Inferior parietal cortex (tissue), 1 donor: ENCODE results near the gene AJUBA.
"Not testable (repeated sequence)": the region's sequence is repeated elsewhere in the genome, so short reads cannot be mapped to it uniquely, and the experiment has no call there.

Experiments used
- DNase-seq: peaks from one replicate; pipeline ENCODE4 v3.0.0-alpha.2; 2016; ENCODE audit errors: extremely low spot score

The AJUBA gene

DNA sequence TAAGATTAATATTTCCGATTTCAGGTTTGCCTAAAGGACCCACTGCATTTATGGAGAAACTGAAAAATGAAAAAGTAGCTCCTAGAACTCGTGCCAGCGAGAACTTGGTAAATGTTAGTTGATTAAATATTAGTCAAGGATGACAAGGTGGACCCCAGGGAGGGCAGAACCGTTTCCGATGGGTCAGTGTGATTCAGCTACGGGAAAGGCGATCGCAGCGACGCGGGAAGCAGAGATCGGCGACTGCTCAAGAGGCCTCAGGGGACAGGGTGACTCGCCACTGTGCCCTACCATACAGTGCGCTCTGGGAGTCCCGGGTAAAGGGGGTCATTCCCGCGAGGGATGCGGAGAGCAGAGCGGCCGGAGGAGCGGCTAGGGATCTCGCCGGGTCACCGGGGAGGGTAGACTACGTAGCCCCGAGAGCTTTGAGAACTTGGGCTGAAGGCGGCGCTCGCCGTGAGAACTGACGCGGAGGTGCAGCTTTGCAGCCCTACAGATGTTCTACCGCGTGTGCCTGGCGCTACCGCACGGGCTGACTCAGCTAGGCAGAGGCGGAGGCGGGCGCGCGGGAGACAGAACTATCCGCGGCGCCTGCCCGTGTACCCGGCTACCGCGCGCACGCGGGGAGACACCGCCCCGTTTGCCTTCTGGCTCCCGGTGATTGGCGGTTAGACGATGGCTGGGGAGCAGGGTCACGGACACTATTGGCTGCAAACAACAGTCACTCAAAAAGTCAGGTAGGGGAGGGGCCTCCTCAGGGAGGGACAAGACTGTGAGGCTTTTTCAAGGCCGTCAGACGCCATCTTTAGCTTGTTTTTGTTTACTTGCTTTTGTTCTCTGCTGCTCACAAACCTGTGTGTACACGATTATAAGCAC is 24.4 kb upstream of the AJUBA start:
- DNase-seq = peak; percentile 99

DNA sequence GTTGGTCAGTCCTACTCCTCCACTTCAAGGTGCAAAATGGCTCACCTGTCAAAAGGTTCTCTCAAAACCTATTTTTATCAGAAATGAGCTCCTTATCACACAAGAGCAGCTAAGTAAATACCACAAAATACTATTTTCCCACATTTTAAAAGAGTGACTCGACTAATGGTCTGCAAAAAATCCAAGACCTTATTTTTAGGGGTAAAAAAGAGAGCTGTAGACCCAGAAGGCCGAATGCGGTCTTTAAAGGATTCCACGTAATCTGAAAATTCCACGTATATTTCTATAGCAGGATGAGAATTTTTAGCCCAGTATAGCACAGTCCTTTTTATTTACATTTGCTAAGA is 23.8 kb upstream of the AJUBA start:
- peak; percentile 25 for DNase-seq

DNA sequence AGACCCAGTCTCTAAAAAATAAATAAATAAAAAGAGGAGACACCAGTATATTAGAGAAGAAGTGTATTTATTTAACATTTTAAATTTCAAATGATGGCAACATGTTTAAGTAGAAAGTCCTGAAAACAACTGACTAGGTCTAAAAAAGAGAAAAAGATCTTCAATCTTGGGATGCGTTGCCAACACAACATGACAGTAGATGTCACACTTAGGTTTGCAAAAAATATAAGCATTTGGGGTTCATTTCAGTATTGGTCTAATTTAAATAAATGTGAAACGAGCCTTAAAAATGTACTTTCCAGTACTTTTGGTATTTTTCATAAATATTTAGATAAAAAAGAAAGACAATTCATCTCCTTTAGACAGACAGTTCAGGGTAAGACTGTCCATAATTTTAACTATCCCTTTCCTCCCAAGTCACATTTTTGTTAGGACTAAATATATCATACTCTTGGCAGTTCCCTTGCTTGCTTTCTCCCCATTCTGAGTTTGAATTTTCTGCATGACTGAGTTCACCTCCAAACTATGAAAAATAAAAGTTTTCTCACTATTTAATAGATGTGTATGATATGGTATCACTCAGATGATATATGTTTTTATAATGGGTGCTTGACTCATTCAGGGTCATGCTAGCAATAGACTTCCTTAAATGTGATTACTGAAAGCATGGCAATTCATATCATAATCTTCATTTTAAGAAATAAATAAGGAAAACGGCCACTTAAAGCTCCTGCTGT is 23.3 kb upstream of the AJUBA start:
- no peak for DNase-seq

DNA sequence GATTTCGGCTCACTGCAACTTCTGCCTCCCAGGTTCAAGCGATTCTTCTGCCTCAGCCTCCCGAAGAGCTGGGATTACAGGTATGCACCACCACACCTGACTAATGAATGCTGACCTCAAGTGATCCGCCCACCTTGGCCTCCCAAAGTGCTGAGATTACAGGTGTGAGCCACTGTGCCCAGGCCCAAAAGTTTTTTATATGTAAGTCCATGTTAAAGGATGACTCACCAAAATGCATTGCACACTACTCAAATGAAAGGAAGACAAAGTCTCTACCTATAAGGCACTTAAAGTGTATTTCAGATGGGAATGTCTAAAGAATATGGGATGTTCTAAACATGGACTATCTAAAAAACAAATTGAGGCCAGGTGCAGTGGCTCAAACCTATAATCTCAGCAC is 21.9 kb upstream of the AJUBA start:
- not testable (repeated sequence) for DNase-seq

DNA sequence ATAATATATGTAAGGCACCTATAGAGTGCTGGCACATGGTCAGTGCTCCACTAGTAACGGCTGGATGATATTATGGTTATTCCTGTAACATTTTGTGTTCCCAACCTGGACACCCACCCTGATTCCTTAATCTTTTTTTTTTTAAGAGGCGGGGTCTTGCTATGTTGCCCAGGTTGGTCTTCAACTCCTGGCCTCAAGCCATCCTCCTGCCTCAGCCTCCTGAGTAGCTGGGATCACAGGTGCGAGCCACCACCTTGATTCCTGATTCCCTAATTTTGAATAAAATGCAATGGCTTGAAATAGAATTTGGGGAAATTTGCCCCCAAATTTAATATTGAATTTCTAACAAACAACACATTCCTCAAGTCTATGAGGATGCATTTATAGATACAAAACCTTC is 20.2 kb upstream of the AJUBA start:
- no peak for DNase-seq

DNA sequence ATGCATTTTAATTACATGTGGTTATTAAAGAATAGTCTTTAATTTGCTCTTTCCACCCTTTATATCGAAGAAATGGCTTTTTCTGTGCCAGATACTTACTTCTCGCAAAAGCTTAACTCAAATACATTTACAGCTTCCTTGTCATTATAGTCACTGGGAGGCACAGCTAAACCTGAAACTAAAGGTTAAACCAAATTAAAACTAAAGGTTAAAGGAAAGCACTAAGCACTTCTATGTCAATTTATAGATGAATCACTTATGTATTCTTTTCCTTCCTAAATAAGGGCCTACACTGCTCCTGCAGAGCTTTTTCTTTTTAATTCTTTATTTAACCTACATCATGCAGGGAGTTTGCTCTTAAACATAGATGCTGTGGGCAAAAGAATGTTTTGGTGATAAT is 18.5 kb upstream of the AJUBA start:
- DNase-seq = no peak

DNA sequence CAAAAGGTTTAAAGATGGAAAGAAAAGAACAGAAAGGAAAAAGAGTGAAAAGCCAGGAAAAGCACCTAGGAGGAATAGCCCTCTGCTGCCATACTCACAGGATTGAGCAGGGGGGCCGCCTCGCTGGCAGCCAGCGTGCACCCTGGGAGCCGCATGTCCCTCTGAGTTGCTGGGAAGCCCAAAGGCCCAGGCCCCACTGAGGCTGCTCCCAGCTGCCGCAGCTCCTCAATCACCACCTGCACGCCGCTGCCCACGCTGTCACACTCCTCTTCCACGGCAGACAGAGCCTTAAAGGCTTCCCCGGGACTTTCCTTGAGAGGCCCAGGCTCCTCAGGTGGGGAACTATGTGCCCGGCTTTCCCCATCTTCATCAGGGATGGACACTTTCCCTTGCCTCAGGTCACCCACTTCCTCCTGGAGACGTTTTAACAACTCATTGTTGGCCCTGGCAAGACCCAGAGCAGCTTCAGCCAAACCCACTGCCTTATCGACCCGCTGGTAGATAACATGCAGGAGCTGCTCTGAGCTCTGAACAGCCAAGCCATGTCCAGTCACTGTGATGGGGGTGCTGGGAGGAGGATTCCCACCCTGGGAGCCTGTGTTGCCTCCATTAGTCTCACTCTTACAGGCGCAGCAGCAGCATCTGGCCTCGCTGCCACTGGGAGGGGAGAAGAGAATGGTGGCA is 16.1 kb upstream of the AJUBA start:
- no peak for DNase-seq

DNA sequence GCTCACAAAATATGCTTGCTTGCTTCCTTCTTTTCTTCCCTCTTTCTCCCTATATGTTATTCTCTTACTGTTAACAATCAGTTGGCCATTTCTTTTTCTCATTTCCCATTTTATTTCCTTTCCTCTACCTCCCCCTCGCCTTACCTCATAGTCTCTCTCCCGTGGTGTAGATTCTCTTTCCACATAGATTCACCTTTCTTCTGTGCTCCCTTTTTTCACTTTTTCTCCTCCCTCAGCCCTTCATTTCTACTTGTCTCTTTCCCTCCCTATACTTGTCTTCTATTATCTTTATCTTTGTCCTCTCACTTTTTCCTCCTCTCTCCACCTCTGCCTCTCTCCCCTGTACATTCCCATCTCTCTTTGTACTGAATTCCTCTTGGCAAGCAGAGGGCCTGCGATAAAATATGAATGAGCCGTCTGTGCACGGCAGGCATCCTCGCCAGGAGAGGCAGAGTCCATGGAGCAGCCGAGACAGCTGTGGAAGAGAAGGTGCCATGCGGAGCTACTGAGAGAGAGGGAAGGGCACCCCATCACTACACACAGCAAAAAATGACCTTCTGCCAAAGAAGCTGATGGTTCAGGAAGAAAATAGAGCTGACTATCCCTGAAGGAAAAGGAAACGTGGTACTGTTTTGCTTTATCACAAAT is 15.4 kb upstream of the AJUBA start:
- DNase-seq = no peak

DNA sequence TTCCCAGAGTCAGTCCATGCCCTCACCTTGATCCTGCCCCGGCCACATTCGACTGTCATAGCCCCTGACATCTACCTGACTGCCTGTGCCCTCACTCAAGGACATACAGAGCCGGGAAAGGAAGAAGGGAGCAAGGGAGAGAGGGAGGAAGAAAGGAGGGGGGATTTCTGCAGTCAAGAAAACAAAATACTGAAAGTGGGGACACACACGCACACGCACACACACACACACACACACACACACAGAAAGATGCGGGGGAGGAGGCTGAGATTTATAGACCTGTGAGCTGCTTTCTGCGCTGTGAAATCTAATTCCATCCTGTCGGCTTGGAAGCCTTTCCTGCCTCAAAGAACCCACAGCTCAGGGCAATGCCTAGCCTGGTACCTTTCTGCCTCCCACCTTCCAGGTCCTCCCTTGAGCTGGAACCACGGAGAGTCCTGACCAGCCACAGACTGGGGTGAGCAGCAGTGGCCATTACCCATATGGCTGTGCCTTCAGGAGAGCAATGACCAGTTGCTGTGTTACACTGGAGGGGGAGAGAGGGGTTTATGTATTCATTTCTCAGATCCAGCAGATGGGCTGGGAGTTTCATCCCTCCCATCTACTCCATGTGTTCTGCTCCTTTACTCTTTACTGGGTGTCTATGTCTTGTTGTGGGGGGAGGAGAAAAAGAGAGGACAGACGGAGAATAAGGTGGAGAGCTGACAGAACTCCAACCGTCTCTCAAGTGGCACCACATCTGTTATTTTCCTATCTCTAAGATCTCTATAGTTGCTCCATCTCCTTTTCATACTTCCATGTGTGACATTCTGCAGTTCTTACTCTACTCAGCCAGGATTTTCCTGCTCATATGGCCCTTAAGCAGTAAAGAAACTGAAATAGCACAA is 14.7 kb upstream of the AJUBA start:
- DNase-seq = no peak

DNA sequence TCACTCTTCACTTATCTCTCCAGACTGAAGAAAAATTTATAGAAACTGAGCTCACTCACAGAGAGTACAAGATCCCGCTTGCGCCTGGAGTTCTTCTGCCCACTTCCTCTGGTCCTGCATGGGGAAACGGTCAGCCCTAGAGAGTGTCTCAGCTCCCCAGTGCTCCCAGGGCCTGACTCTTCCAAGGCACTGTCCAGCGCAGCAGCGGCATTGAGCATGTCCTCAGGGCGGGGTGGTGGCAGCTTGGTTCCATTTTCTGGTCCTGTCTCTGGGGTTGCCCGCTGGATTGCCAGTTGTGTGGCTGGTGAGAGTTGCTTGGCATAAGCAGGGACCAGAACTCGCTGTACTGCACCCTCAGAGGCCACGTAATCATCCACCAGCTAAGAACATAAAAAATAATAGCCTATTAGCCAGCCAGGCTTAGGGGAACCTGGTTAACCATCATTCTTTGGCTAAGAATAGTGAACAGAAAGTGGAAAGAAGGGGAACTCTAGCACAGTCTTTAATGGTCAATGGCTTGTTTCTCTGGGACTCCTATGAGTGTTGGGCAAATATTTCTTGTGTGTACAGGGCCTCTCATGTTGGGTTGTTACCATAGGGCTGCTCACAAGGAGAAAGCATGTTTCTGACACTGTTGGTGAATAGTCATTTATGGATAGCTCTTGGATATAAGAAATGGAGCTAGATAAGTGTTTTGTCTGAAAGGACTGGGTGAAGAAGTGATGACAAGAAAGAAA is 13.7 kb upstream of the AJUBA start:
- no peak for DNase-seq

DNA sequence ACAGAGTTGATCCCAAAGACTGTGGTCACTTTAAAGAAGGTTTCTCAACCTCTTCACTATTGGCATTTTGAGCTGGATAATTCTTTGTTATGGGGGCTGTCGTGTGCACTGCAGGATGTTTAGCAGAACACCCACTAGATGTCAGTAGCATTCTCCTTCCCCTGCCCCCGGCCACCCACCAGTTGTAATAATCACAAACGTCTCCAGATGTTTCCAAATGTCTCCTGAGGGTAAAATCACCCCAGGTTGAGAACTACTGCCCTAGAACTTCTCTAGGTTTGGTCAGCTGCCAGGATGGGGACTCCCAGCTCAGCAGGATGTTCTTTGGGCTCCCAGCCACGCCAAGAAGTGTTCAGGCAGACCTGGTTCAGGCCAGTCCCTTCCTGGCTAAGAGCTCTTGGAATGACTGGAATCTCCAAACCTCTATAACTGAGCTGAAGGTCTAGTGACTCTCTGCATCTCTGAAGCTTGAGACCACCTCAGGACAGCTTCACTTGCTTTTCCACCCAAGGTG is 12.5 kb upstream of the AJUBA start:
- no peak for DNase-seq

DNA sequence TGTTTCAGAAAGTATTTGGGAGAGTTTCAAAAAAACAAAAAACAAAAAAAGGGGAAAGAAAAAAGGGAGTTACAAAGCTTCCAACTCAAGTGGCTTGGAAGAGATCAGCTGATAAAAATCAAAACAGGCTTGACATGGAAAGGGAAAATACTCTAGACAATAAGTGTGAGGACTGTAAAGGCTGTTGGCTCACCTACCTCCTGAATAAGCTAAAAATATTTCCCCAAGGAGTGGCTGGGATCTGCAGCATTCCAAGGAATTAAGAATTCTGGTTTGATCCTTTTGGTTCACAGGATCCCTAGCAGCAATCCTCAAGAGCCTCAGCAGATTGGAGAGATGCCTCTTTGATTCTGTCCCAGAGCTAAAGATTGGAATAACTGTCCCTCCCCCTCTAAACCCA is 11.2 kb upstream of the AJUBA start:
- no peak for DNase-seq

DNA sequence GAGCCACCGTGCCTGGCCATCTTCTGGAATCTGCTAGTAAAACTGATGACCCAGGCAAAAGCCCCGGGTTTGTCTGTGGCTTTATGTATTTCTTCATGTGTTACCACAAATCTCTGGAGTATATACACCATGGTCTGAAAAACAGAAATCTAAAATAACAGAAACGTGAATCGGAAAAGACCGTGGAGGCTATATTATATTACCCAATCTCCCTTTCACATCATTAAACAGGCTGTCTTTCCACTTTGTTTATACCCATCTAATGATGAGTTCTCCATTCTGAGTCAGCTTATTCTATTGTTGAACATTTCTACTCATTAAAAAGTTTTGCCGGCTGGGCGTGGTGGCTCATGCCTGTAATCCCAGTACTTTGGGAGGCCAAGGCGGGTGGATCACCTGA is 9.5 kb upstream of the AJUBA start:
- DNase-seq = no peak

DNA sequence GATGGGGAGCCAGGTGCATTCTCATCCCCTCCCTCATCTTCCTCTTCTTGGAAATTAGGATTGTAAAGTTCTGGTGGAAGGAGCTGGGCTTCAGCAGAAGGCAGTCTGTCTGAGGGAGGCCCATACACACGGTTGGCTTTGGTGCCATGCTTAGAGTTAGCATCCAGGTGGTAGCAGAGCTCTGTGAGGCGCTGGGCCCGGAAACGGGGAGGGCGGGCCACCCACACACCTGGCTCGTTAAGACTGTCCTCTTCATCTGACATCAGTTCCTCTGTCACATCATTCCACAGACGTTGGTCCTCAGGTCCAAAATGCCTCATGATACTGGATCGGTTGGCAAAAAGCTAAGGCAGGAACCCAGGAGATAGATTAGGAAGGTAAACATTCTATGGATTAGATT is 4.9 kb upstream of the AJUBA start:
- DNase-seq = no peak

DNA sequence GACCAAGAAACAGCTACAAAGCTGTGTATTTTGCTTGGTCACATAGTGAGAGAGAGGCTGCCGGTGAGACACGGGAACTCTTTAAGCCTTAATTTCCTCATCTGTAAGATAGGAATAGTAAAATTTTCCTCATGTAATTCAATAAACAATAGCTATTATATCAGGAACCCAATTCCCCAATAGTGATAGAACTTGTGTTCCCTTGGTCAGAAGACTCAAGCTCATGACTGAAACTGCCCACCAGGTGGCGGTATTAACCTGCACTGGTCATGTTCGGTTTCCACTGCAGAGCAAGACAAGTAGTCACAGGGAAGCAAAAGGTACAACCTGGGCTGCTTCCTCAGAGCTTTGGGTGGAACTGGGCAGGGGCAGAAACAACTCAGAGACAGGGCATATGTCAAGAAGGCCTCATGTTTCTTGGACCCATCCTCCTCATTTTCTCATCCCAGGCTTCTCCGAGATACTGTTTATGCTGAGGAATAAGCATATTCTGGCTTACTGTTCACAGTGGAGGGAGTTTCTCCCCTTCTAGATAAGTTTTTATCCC is 4.2 kb upstream of the AJUBA start:
- peak; percentile 97 for DNase-seq

DNA sequence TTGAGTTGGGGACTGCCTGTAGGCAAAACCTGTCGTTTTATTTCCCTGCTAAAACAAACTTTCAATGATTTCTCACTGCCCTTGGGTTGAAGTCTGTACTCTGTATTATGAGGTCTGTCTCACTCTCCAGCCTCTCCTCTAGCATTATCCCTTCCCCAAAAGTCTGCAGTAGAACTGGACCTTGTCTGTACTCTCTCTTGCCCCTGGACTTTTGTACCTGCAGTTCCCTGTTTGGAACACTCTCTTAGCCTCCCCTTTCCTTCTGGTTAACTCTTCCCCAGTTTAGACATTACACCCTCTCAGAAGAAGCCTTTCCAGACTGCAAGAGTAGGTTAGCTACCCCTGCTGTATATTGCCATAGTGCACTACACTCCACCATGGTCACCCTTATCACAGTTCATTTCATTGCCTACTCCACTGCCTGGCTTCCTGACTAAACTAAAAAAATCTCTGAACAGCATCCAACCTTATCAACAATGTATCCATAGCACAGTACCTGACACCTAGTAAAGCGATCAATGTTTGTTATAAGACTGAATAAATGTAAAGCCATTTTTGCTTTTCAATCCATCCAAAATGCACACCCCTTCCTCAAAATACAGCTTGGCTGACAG is 3.6 kb upstream of the AJUBA start:
- DNase-seq = no peak

DNA sequence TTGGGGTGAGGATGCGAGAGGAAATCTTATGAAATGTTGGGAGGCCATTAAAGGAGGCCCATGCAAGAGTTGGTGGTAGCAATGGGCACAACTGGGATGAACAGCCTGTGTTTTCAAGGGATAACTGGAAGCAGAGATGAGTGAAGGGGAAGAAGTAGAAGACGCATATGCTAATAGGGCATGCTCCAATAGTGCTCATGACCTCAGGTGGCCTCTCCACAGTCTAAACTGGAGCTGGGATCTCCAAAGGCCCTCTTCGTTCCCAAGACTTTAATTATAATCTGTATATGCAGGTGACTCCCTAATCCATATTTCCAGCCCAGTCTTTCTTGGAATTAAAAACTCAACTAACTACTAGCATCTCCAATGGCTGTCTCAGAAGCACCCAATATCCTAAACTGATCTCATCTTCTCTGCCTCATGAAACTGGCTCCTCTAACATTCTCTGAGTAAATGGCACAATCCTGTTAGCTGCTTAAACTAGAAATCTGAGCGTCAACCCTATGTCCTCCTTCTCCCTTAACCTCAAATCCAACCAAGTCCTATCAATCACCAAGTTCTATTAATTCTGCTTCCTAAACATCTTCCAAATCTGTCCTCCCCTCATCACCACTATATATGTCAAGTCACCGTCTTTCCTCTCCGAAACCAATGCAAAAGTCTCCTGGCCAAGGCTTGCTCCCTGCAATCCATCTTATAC is 2.8 kb upstream of the AJUBA start:
- DNase-seq = no peak

DNA sequence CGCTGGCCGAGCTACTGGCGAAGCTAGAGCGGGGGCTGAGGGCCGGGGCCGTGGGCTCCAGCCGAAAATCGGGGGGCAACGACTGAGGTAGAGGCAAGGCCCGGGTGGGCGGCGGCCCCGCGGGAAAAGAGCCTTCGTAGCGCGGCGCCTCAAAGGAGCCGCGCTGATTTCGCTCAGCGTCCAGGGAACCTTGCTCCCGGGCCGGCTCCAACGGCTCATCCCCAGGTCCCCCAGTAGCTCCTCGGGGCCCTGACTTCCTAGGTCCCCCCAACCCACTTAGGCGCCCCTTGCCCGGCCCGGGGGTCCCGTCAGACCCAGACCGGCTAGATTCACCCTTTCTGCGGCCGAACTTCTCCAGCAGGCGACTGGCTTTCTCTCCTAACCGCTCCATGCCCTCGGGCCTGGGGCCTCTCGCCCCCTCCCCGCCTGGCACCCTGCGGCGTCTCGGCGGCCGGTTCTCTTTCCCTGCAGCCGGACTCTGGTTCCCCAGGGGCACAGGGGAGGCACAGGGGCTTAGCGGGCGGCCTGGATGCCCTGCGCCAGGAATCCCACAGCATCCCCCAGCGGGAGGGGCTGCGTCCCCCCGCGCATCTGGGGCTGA is 375 bp downstream of the AJUBA start:
- no peak for DNase-seq
